Measurements from ENCODE around the gene SYT9. TPM values are rescaled to one million over a fixed set of nuclear protein-coding genes. Genes with fewer than 3 reads are reported as not detected.

The SYT9 gene
- polyA plus RNA-seq, 1 of the 3 experiments (the other 2 are of a cell fraction) = 0.10 TPM

GRCh38 chr11:7314811-7315604 lies 63.3 kb downstream of the SYT9 start:
- Histone ChIP-seq H3F3A (replicated peaks; ENCODE audit: insufficient read depth) (no peaks in the 10 kb centered on the region), H3K79me2 (ENCODE audit: insufficient read depth) (no peaks in the 10 kb centered on the region), H3K4me2 (no peak overlapping the region), H3K36me3 (replicated peaks in 1 of 2; ENCODE audit: control insufficient read depth in 1 of 2, insufficient read depth in 2 of 2, low read length in 1 of 2) (no peaks in the 10 kb centered on the region), H3K9me3 (no peaks in the 10 kb centered on the region), H3K9me2 (no peaks in the 10 kb centered on the region), H3K27me3 (ENCODE audit: insufficient read depth) (no peaks in the 10 kb centered on the region), H4K20me1 (ENCODE audit: insufficient read depth) (no peaks in the 10 kb centered on the region), H3K9ac (no peak overlapping the region), H3K4me3 (ENCODE audit: low read depth in 2 of 2, low read length in 1 of 2) (no peak overlapping the region), H3K4me1 (ENCODE audit: control insufficient read depth in 1 of 2, insufficient read depth in 2 of 2, low read depth in 1 of 2, low read length in 1 of 2) (no peaks in the 10 kb centered on the region), H3K27ac (ENCODE audit: low read depth in 2 of 2, low read length in 1 of 2) (no peak overlapping the region), H2AFZ (ENCODE audit: low read depth) (no peak overlapping the region)
- no peak for TF ChIP-seq TEAD4 (IDR thresholded peaks at IDR 0.05; ENCODE audit: borderline replicate concordance, insufficient read depth)
- no peak for TF ChIP-seq TCF12 (IDR thresholded peaks at IDR 0.05)
- TF ChIP-seq ELF1 (IDR thresholded peaks at IDR 0.05) = no peak
- no peak for TF ChIP-seq JUND (IDR thresholded peaks at IDR 0.05)
- TF ChIP-seq POLR2AphosphoS5 (IDR thresholded peaks at IDR 0.05; ENCODE audit: low read depth, low read length) = no peak
- TF ChIP-seq RFX5 (IDR thresholded peaks at IDR 0.05; ENCODE audit: low read length) = no peak
- TF ChIP-seq EZH2phosphoT487 (IDR thresholded peaks at IDR 0.05; ENCODE audit: borderline replicate concordance, low read depth) = no peak
- TF ChIP-seq USF2 (IDR thresholded peaks at IDR 0.05; ENCODE audit: borderline replicate concordance, low read depth, low read length) = no peak
- TF ChIP-seq MXI1 (IDR thresholded peaks at IDR 0.05; ENCODE audit: low read depth, low read length) = no peak
- no peak for TF ChIP-seq ZBTB33 (IDR thresholded peaks at IDR 0.05; ENCODE audit: borderline replicate concordance, low read depth)
- TF ChIP-seq MAX (IDR thresholded peaks at IDR 0.05; ENCODE audit: low read depth) = no peak
- TF ChIP-seq RXRA (IDR thresholded peaks at IDR 0.05; ENCODE audit: borderline replicate concordance, low read depth) = no peak
- no peak for TF ChIP-seq USF1 (IDR thresholded peaks at IDR 0.05; ENCODE audit: borderline replicate concordance, low read depth)
- no peak for TF ChIP-seq REST (IDR thresholded peaks at IDR 0.05; ENCODE audit: low read depth, low read length)
- no peak for TF ChIP-seq SIN3A (IDR thresholded peaks at IDR 0.05; ENCODE audit: borderline replicate concordance, low read depth, low read length)
- no peak for TF ChIP-seq TAF1 (IDR thresholded peaks at IDR 0.05; ENCODE audit: borderline replicate concordance, low read depth, low read length)
- TF ChIP-seq SMC3 (IDR thresholded peaks at IDR 0.05; ENCODE audit: low read depth, low read length) = no peak
- TF ChIP-seq GABPA (IDR thresholded peaks at IDR 0.05; ENCODE audit: low read depth) = no peak
- ChIA-PET CTCF (interaction anchor here (2.8 kb wide), 1 partner anchor 36 kb away, joined by 11 read pairs; no protein-coding TSS in a partner anchor), POLR2A (no interaction called here)
- 13% methylated on average over 4 of the region's 4 CpGs for WGBS (ENCODE audit: low lambda C conversion rate)
- no peak for DNase-seq
